ENCODE data around the gene C11orf65.
"Not testable (repeated sequence)": the region's sequence is repeated elsewhere in the genome, so short reads cannot be mapped to it uniquely, and the experiment has no call there.

Gene C11orf65

GRCh38 chr11:108474664-108475463 is 7.5 kb upstream of the C11orf65 start:
- TF ChIP-seq CTCF (IDR thresholded peaks at IDR 0.05; ENCODE audit: extremely low read depth, insufficient read depth, missing control alignments): no peak
- no peak for DNase-seq (ENCODE audit: low spot score)
- in situ Hi-C loops (cut with MboI; ENCODE audit: low pct_unique_long_range_greater_than_20kb, low sequenced_read_pairs, unreplicated experiment): no loop called here

- in situ Hi-C loops (cut with MboI; ENCODE audit: low pct_unique_long_range_greater_than_20kb, low sequenced_read_pairs, unreplicated experiment): no loop called here
- no peak for TF ChIP-seq CTCF (IDR thresholded peaks at IDR 0.05; ENCODE audit: extremely low read depth, insufficient read depth, missing control alignments)
- no peak for DNase-seq (ENCODE audit: low spot score)
Observed at GRCh38 chr11:108472681-108473080, 5.4 kb upstream of the C11orf65 start.

GRCh38 chr11:108468478-108468864 is 1.1 kb upstream of the C11orf65 start:
- DNase-seq (ENCODE audit: low spot score): no peak
- in situ Hi-C loops (cut with MboI; ENCODE audit: low pct_unique_long_range_greater_than_20kb, low sequenced_read_pairs, unreplicated experiment): no loop called here
- TF ChIP-seq CTCF (IDR thresholded peaks at IDR 0.05; ENCODE audit: extremely low read depth, insufficient read depth, missing control alignments): no peak

GRCh38 chr11:108466405-108466804 is 924 bp downstream of the C11orf65 start:
- no peak for DNase-seq (ENCODE audit: low spot score)
- no peak for TF ChIP-seq CTCF (IDR thresholded peaks at IDR 0.05; ENCODE audit: extremely low read depth, insufficient read depth, missing control alignments)
- in situ Hi-C loops (cut with MboI; ENCODE audit: low pct_unique_long_range_greater_than_20kb, low sequenced_read_pairs, unreplicated experiment): no loop called here

- in situ Hi-C loops (cut with MboI; ENCODE audit: low pct_unique_long_range_greater_than_20kb, low sequenced_read_pairs, unreplicated experiment): no loop called here
- TF ChIP-seq CTCF (IDR thresholded peaks at IDR 0.05; ENCODE audit: extremely low read depth, insufficient read depth, missing control alignments): no peak
- no peak for DNase-seq (ENCODE audit: low spot score)
Observed at GRCh38 chr11:108453207-108453835, 14.0 kb downstream of the C11orf65 start.

- in situ Hi-C loops (cut with MboI; ENCODE audit: low pct_unique_long_range_greater_than_20kb, low sequenced_read_pairs, unreplicated experiment); DNase-seq (ENCODE audit: low spot score): not testable (repeated sequence)
Observed at GRCh38 chr11:108441445-108441844, 25.9 kb downstream of the C11orf65 start.

- in situ Hi-C loops (cut with MboI; ENCODE audit: low pct_unique_long_range_greater_than_20kb, low sequenced_read_pairs, unreplicated experiment): no loop called here
- no peak for TF ChIP-seq CTCF (IDR thresholded peaks at IDR 0.05; ENCODE audit: extremely low read depth, insufficient read depth, missing control alignments)
- no peak for DNase-seq (ENCODE audit: low spot score)
Observed at GRCh38 chr11:108436594-108436993, 30.7 kb downstream of the C11orf65 start.

Measured in GM13977 (cell line).